GM12865 (cell line): ENCODE data around the gene CYB5A.

Source experiments
- DNase-seq: peaks from one replicate; pipeline ENCODE4 v3.0.0; 2010; ENCODE audit warnings: low read depth
- H3K4me3 ChIP-seq: 2 replicates; pipeline ENCODE4 v1.5.1; 2011; ENCODE audit warnings: mild to moderate bottlenecking, low read depth, low read length, control low read depth
- TF ChIP-seq, protein P1 (sequence below): IDR thresholded peaks from 2 replicates; pipeline ENCODE4 v1.5.1; 2011; ENCODE audit warnings: low read length, control low read depth, low read depth, inconsistent platforms; ENCODE audit not compliant: insufficient read depth; ENCODE audit errors: missing control alignments

The CYB5A gene

DNA sequence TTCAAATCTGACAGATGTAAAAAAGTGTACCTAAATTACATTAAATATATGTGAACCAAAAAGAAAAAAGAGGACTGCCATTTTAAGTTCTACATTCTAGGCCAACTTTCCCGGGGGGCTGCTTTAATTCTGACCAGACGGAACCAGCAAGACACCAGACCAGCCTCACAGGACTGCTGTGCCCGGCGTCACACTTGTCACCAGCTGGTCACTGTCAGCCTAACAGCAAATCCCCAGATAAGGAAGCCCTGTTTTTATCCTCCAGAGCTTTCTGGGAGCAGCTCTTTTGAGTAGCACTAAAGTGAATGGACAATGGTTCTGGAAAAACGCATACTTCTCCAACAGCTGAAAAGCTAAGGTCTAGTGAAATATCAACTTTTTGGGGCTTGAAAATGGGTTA, 35.6 kb downstream of the CYB5A start:
- TF ChIP-seq, protein P1, sequence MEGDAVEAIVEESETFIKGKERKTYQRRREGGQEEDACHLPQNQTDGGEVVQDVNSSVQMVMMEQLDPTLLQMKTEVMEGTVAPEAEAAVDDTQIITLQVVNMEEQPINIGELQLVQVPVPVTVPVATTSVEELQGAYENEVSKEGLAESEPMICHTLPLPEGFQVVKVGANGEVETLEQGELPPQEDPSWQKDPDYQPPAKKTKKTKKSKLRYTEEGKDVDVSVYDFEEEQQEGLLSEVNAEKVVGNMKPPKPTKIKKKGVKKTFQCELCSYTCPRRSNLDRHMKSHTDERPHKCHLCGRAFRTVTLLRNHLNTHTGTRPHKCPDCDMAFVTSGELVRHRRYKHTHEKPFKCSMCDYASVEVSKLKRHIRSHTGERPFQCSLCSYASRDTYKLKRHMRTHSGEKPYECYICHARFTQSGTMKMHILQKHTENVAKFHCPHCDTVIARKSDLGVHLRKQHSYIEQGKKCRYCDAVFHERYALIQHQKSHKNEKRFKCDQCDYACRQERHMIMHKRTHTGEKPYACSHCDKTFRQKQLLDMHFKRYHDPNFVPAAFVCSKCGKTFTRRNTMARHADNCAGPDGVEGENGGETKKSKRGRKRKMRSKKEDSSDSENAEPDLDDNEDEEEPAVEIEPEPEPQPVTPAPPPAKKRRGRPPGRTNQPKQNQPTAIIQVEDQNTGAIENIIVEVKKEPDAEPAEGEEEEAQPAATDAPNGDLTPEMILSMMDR: no peak
- H3K4me3 ChIP-seq: no peak overlapping the region
- DNase-seq: no peak

DNA sequence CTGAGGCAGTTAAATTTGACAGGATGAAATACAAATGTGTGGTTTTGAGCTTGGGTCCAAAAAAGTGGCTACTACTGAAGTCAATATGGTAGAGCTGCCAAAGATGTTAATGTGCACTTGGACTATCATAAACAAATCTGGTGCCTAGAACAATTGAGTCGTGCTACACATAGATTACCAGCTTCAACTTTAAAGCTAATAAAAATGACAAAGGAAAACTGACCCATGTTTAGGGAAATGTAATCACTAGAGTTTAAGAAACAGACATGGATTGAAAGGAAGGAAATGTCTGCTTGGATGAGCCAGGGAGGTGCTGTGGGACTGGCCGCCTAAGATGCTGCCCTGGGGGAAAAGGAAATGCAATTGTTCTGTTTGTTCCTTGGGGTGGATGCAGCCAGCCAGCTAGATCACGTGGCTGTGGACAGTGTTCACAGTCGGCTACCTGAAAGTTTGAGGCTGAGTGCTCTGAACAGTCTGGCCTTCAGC, 36.6 kb downstream of the CYB5A start:
- no peak overlapping the region for H3K4me3 ChIP-seq
- no peak for DNase-seq
- TF ChIP-seq, protein P1: no peak

DNA sequence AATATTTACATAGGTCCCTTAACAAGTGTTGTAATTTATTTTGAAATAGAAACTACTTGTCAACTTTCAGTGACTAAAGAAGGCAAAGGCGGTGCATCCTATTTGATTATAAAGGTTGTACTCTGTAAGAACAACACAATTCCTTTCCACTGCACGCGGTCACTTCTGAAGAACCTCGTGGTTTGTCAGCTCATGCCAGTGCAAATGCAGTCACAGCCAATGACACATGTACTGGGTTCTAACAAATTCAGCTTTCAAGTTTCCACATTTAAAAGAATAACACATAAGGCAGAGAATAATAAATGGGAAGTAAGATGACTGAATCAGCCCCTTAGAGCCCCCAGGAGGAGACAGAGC, 39.7 kb downstream of the CYB5A start:
- no peak overlapping the region for H3K4me3 ChIP-seq
- TF ChIP-seq, protein P1: no peak
- no peak for DNase-seq

DNA sequence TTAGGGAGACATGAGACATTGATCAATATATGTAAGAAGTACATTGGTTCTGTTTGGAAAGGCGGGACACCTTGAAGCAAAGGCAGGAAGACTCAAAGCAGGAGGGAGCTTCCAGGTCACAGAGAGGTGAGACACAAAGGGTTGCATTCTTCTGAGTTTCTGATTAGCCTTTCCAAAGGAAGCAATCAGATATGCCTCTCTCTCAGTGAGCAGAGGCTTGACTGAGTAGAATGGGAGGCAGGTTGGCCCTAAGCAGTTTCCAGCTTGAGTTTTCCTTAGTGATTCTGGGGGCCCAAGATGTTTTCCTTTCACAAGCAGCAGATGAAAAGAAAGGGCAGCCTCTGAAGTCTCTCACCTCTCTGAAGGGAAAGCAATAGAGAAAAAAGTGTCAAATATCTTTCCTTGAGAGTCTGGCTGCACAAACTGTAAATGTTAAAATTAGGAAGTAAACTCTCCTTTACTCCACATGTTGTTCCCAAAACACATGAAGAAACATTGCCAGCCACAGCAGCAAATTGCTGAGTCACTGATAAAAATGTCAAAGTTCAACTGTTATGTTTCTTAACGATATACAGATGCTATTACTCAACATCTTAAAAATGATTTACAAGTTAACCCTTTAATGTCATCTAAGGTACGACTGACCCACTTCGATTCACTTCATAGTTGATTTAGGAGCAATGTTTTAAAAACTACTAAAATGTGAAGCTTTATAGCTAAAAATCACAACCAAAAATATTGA, 40.3 kb downstream of the CYB5A start:
- DNase-seq: no peak
- no peak overlapping the region for H3K4me3 ChIP-seq
- TF ChIP-seq, protein P1: no peak

DNA sequence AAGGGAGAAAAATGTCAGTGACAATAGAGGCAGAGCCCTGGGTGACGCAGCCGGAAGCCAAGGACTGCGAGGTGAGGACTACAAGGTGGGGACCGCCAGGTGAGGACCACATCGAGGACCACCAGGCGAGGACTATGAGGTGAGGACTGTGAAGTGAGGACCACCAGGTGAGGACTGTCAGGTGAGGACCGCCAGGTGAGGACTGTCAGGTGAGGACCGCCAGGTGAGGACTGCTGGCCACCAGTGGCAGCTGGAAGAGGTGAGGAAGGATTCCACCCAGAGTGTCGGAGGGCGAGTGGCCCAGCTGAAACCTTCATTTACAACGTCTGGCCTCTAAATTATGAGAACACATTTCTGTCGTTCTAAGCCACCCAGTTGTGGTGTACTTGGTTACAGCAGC, 41.6 kb downstream of the CYB5A start:
- TF ChIP-seq, protein P1: no peak
- no peak overlapping the region for H3K4me3 ChIP-seq
- no peak for DNase-seq

DNA sequence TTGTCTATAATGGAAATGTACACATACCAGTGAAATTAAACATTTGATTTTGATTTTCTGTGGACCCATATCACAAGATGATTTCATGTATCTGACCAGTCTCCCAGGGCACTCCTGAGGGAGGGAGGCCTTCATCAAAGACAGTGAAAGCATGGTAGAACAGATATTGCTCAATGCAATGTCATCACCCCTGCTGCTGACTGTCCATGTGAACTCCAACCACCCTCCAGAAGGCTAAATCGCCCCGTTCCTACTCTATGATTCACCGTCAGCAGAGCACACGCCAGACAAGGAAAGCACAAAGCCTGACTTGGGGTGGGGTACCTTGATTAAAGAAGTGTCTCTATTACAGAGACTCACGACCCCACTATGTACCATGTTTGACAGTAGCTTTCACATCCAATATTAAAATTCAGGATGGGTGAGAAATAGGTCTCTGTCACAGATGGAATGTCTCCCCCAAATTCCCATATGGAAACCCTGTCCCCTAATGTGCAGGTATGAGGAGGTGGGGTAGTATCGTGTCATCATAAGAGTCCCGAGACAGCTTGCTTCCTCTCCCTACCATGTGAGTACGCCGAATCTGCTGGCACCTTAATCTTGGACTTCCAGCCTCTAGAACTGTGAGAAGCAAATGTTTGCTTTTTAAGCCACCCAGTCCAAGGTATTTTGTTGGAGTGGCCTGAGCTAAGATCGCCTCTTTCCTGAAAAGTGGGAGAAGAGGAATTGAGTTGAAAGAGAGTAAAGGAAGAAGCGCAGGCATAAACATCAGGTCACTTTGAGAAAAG, 42.4 kb downstream of the CYB5A start:
- H3K4me3 ChIP-seq: no peak overlapping the region
- TF ChIP-seq, protein P1: no peak

More for the DNA sequence above, 42.4 kb downstream of the CYB5A start:
- DNase-seq: no peak
